ENCODE data around the gene SIRPD. TPM values are rescaled to one million over a fixed set of nuclear protein-coding genes. Genes with fewer than 3 reads are reported as not detected.

Gene SIRPD
- total and polyA plus RNA-seq, 2 of the 13 experiments (the other 11 are each of a cell fraction or from before 2014, with no cell fraction given), result not detected

GRCh38 chr20:1539816-1540419, 17.6 kb downstream of the SIRPD start (continued):
- TF ChIP-seq USF2 (IDR thresholded peaks at IDR 0.05; ENCODE audit: low read depth, low read length), result no peak
- TF ChIP-seq USF2 (CRISPR knock-in tag; IDR thresholded peaks at IDR 0.05; ENCODE audit: borderline replicate concordance), result no peak
- no peak for TF ChIP-seq TEF (CRISPR knock-in tag; IDR thresholded peaks at IDR 0.05)
- no peak for TF ChIP-seq FOXA1 (IDR thresholded peaks at IDR 0.05)
- TF ChIP-seq FOXA1 (CRISPR knock-in tag; IDR thresholded peaks at IDR 0.05), result no peak
- no peak for TF ChIP-seq ZNF547 (CRISPR knock-in tag; IDR thresholded peaks at IDR 0.05)
- TF ChIP-seq TAF15 (IDR thresholded peaks at IDR 0.05; ENCODE audit: low read depth, low read length, poor library complexity, severe bottlenecking), result no peak
- no peak for TF ChIP-seq ZNF703 (CRISPR knock-in tag; IDR thresholded peaks at IDR 0.05; ENCODE audit: borderline replicate concordance)

- Histone ChIP-seq H3K27ac (ENCODE audit: extremely low read length, insufficient read depth, low read length) (no peak overlapping the region), H3K4me2 (ENCODE audit: low read depth, low read length) (no peak overlapping the region), H2AFZ (ENCODE audit: low read length) (no peak overlapping the region), H3K79me2 (ENCODE audit: insufficient read depth, low read length) (no peaks in the 10 kb centered on the region), H3K36me3 (replicated peaks in 1 of 2; ENCODE audit: control insufficient read depth in 1 of 2, insufficient read depth in 2 of 2, low read length in 2 of 2) (no peaks in the 10 kb centered on the region), H3K4me3 (replicated peaks in 1 of 3; ENCODE audit: insufficient read depth in 1 of 3, low read depth in 2 of 3, low read length in 3 of 3) (no peak overlapping the region), H3K4me1 (ENCODE audit: insufficient read depth, low read length) (no peaks in the 10 kb centered on the region), H4K20me1 (ENCODE audit: insufficient read depth, low read length) (no peaks in the 10 kb centered on the region), H3K27me3 (ENCODE audit: control insufficient read depth in 1 of 2, insufficient read depth in 2 of 2, low read length in 2 of 2) (peaks cover 3% of the 10 kb centered on the region in 2 experiments; a peak in 1 of 5 replicates), H3K9ac (ENCODE audit: insufficient read depth, low read depth, low read length) (no peak overlapping the region), H3K9me3 (ENCODE audit: low read length) (no peaks in the 10 kb centered on the region)
- ChIA-PET CTCF (ENCODE audit: low intra/inter-chr PET ratio, low total read pairs) (no interaction called here), POLR2A (no interaction called here)
- ATAC-seq, result no peak
- intact Hi-C loops (cut with micrococcal nuclease; ENCODE audit: unreplicated experiment) (no loop called here), in situ Hi-C loops (cut with HindIII; ENCODE audit: extremely low pct_ligation_motif_present, low pct_unique_long_range_greater_than_20kb) (no loop called here)
- no peak for DNase-seq (ENCODE audit: low spot score)
- BruUV-seq (replicated peaks), result no TSS peak
- no peak for FAIRE-seq
- TF ChIP-seq ZMAT3 (CRISPR knock-in tag; conservative IDR thresholded peaks at IDR 0.05) (no peak), ZFP1 (CRISPR knock-in tag; IDR thresholded peaks at IDR 0.05) (no peak), NAIF1 (CRISPR knock-in tag; IDR thresholded peaks at IDR 0.05; ENCODE audit: borderline replicate concordance) (no peak), ZNF724P (CRISPR knock-in tag; IDR thresholded peaks at IDR 0.05; ENCODE audit: borderline replicate concordance) (no peak), NR0B2 (CRISPR knock-in tag; IDR thresholded peaks at IDR 0.05) (no peak), ZNF446 (CRISPR knock-in tag; IDR thresholded peaks at IDR 0.05) (no peak), ZNF549 (CRISPR knock-in tag; IDR thresholded peaks at IDR 0.05) (no peak), FOXM1 (CRISPR knock-in tag; IDR thresholded peaks at IDR 0.05) (no peak), ZNF468 (CRISPR knock-in tag; IDR thresholded peaks at IDR 0.05) (no peak), ZNF614 (CRISPR knock-in tag; IDR thresholded peaks at IDR 0.05; ENCODE audit: borderline replicate concordance) (no peak), NR2F2 (IDR thresholded peaks at IDR 0.05; ENCODE audit: borderline replicate concordance, low read depth) (no peak), ZNF782 (CRISPR knock-in tag; IDR thresholded peaks at IDR 0.05; ENCODE audit: borderline replicate concordance) (no peak), RAD51 (IDR thresholded peaks at IDR 0.05; ENCODE audit: borderline replicate concordance) (no peak), THAP7 (CRISPR knock-in tag; IDR thresholded peaks at IDR 0.05) (no peak), U2AF1 (optimal IDR thresholded peaks at IDR 0.05; ENCODE audit: low read depth, low read length) (no peak)
These were observed 18.9 kb downstream of the SIRPD start for GRCh38 chr20:1538655-1539054.
